HepG2 (cell line): ENCODE results near the gene PLA2G12A. TPM values are rescaled to one million over a fixed set of nuclear protein-coding genes. Genes with fewer than 3 reads are reported as not detected.

ENCODE experiments used
- GATA4 ChIP-seq: sonication (generic); IDR thresholded peaks from 2 replicates; pipeline ENCODE4 v1.6.1; 2016; ENCODE audit warnings: antibody characterized with exemption, low read depth, borderline replicate concordance
- MAF1 ChIP-seq: sonication (generic); formaldehyde crosslinking; IDR thresholded peaks from 2 replicates; pipeline ENCODE4 v1.5.0; 2020; ENCODE audit warnings: missing genetic modification reagents, borderline replicate concordance
- MIER2 ChIP-seq: IDR thresholded peaks from 2 replicates; pipeline ENCODE4 v1.6.1; 2016; ENCODE audit warnings: missing biosample characterization, missing genetic modification reagents
- NFE2L1 ChIP-seq: sonication (generic); formaldehyde crosslinking; IDR thresholded peaks from 2 replicates; pipeline ENCODE4 v1.4.0; 2020; ENCODE audit warnings: missing genetic modification reagents, mild to moderate bottlenecking, borderline replicate concordance
- ZNF451 ChIP-seq: sonication (generic); formaldehyde crosslinking; IDR thresholded peaks from 2 replicates; pipeline ENCODE4 v1.5.0; 2020; ENCODE audit warnings: mild to moderate bottlenecking, missing genetic modification reagents
- ZNF556 ChIP-seq: sonication (generic); formaldehyde crosslinking; IDR thresholded peaks from 2 replicates; pipeline ENCODE4 v1.4.0; 2020; ENCODE audit warnings: mild to moderate bottlenecking, missing genetic modification reagents, borderline replicate concordance
- ZNF598 ChIP-seq: sonication (generic); formaldehyde crosslinking; IDR thresholded peaks from 2 replicates; pipeline ENCODE4 v1.5.1; 2020; ENCODE audit warnings: mild to moderate bottlenecking, missing genetic modification reagents, borderline replicate concordance
- ZSCAN25 ChIP-seq: sonication (generic); formaldehyde crosslinking; IDR thresholded peaks from 2 replicates; pipeline ENCODE4 v1.8.0; 2022; ENCODE audit warnings: mild to moderate bottlenecking, missing genetic modification reagents
- ZSCAN29 ChIP-seq: sonication (generic); formaldehyde crosslinking; conservative IDR thresholded peaks from 2 replicates; pipeline ENCODE4 v1.4.0; 2020; ENCODE audit warnings: mild to moderate bottlenecking, missing genetic modification reagents
- polyA plus RNA-seq, 8 experiments: library from polyadenylated mRNA; depleted of rRNA in 3 of 8; stranded (reverse) in 7 of 8; unstranded in 1 of 8; fragments of >200 nt; fragmentation: Illumina TruSeq in 4 of 8; extraction: Trizol in 4 of 8; gene quantifications; 2 replicates each; pipeline versions ENCODE4 v1.2.1 to v1.2.3, GENCODE V29; 2011 to 2016; ENCODE audit warnings: low read depth in 4 of 8, missing spikeins in 1 of 8, mixed read lengths in 1 of 8; ENCODE audit not compliant: insufficient read depth in 1 of 8
- total RNA-seq, 5 experiments: library from RNA; depleted of rRNA; stranded (reverse); fragments of >200 nt; fragmentation: Illumina TruSeq; extraction: Trizol; gene quantifications; 2 replicates each; pipeline ENCODE4 v1.2.3, GENCODE V29; 2016; ENCODE audit warnings: low read depth in 1 of 5
- TF ChIP-seq, protein P1 (sequence below): sonication (generic); formaldehyde crosslinking; IDR thresholded peaks from 2 replicates; pipeline ENCODE4; 2020; ENCODE audit warnings: missing genetic modification reagents, mild to moderate bottlenecking, borderline replicate concordance
- TF ChIP-seq, protein P2 (sequence below): sonication (generic); formaldehyde crosslinking; IDR thresholded peaks from 2 replicates; pipeline ENCODE4 v1.5.0; 2020; ENCODE audit warnings: missing genetic modification reagents
- TF ChIP-seq, protein P3 (sequence below): IDR thresholded peaks from 2 replicates; pipeline ENCODE4 v1.6.1; 2016; ENCODE audit warnings: missing biosample characterization, missing genetic modification reagents, low read depth
- TF ChIP-seq, protein P4 (sequence below): sonication (generic); formaldehyde crosslinking; IDR thresholded peaks from 2 replicates; pipeline ENCODE4 v1.4.0; 2020; ENCODE audit warnings: missing genetic modification reagents

The PLA2G12A gene
- total and polyA plus RNA-seq, 2 of the 13 experiments (the other 11 are each of a cell fraction or from before 2014, with no cell fraction given), result 61.2 to 64.0 TPM

DNA sequence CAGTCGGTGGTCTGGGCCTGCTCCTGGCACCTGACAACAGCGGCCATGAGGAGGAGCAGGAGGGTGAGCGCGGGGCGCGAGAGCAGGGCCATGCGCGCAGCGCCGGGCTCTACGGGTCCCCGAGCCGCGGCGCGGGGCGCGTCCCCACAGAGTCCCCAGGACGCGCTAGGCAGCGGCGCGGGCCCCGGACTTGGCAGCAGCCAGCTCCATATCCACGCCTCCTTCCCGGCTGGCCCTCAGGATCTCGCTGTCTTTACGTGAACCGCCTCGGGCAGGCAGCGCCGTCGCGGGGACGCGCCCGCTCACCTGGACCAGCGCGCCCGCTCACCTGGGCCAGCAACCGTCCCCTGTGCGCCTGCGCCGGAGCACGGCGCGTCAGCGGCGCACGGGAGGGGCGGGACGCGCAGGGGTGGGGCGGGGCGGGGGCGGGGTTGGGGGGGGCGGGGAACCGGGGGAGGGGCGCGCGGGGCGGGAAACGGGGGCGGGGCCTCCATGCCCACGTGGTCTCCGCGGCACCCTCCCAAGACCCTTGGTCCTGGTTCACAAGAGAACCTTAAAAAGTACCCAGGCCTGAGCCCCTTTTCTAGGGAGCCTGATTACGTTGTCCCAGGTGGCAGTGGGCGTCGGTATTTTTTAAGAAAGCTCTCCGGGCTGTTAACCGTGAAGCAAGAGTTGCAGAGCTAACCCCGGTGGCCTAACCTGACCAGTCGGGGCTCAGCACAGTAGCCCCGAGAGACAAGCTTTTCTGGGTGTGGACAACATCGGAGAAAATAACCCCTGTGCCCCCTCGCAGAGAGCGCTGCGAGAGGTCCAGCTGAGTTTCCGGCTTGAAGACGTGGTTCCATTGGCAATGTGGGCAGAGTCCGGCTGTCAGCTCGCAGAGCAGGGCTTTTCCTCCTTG, at the start of gene PLA2G12A (continued):
- TF ChIP-seq, protein P1, sequence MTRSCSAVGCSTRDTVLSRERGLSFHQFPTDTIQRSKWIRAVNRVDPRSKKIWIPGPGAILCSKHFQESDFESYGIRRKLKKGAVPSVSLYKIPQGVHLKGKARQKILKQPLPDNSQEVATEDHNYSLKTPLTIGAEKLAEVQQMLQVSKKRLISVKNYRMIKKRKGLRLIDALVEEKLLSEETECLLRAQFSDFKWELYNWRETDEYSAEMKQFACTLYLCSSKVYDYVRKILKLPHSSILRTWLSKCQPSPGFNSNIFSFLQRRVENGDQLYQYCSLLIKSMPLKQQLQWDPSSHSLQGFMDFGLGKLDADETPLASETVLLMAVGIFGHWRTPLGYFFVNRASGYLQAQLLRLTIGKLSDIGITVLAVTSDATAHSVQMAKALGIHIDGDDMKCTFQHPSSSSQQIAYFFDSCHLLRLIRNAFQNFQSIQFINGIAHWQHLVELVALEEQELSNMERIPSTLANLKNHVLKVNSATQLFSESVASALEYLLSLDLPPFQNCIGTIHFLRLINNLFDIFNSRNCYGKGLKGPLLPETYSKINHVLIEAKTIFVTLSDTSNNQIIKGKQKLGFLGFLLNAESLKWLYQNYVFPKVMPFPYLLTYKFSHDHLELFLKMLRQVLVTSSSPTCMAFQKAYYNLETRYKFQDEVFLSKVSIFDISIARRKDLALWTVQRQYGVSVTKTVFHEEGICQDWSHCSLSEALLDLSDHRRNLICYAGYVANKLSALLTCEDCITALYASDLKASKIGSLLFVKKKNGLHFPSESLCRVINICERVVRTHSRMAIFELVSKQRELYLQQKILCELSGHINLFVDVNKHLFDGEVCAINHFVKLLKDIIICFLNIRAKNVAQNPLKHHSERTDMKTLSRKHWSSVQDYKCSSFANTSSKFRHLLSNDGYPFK (CRISPR knock-in tag), result 0 out of 2 replicates have a peak, but pooled peaks have one; percentile 18
- TF ChIP-seq MAF1 (CRISPR knock-in tag) (no peak), NFE2L1 (no peak), MIER2 (CRISPR knock-in tag) (no peak), ZNF451 (peak; percentile 72; the same call in 1 of the 2 replicates), ZSCAN25 (CRISPR knock-in tag) (peak; percentile 89), GATA4 (no peak), ZSCAN29 (CRISPR knock-in tag) (no peak), ZNF556 (CRISPR knock-in tag) (no peak), ZNF598 (peak; percentile 58; the same call in 1 of the 2 replicates)
- TF ChIP-seq, protein P2, sequence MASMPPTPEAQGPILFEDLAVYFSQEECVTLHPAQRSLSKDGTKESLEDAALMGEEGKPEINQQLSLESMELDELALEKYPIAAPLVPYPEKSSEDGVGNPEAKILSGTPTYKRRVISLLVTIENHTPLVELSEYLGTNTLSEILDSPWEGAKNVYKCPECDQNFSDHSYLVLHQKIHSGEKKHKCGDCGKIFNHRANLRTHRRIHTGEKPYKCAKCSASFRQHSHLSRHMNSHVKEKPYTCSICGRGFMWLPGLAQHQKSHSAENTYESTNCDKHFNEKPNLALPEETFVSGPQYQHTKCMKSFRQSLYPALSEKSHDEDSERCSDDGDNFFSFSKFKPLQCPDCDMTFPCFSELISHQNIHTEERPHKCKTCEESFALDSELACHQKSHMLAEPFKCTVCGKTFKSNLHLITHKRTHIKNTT (CRISPR knock-in tag), result no peak
- TF ChIP-seq, protein P3, sequence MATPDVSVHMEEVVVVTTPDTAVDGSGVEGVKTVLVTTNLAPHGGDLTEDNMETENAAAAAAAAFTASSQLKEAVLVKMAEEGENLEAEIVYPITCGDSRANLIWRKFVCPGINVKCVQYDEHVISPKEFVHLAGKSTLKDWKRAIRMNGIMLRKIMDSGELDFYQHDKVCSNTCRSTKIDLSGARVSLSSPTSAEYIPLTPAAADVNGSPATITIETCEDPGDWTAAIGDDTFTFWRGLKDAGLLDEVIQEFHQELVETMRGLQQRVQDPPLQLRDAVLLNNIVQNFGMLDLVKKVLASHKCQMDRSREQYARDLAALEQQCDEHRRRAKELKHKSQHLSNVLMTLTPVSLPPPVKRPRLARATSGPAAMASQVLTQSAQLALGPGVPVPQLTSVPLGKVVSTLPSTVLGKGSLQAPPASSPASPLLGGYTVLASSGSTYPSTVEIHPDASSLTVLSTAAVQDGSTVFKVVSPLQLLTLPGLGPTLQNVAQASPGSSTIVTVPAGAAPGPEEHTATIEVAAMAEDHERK, result peak; percentile 76
- TF ChIP-seq, protein P4, sequence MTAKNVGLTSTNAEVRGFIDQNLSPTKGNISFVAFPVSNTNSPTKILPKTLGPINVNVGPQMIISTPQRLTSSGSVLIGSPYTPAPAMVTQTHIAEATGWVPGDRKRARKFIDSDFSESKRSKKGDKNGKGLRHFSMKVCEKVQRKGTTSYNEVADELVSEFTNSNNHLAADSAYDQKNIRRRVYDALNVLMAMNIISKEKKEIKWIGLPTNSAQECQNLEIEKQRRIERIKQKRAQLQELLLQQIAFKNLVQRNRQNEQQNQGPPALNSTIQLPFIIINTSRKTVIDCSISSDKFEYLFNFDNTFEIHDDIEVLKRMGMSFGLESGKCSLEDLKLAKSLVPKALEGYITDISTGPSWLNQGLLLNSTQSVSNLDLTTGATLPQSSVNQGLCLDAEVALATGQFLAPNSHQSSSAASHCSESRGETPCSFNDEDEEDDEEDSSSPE (CRISPR knock-in tag), result peak; percentile 36; the same call in 1 of the 2 replicates
